PC-3 (cell line): ENCODE results near the gene NECTIN4.

ENCODE experiments used
- EZH2 ChIP-seq: fragments of 300-600 bp; sonication (generic); IDR thresholded peaks from one replicate; pipeline ENCODE4 v1.6.1; 2017; ENCODE audit warnings: antibody characterized with exemption, mild to moderate bottlenecking, low read length; ENCODE audit not compliant: unreplicated experiment
- EZH2phosphoT487 ChIP-seq: fragments of 300-600 bp; sonication (generic); IDR thresholded peaks from 2 replicates; pipeline ENCODE4 v1.6.1; 2018; ENCODE audit warnings: mild to moderate bottlenecking, antibody characterized with exemption, low read length, borderline replicate concordance
- TF ChIP-seq, protein P1 (sequence below): fragments of 300-600 bp; sonication (generic); conservative IDR thresholded peaks from 2 replicates; pipeline ENCODE4 v1.5.1; 2017; ENCODE audit warnings: antibody characterized with exemption, low read depth, mild to moderate bottlenecking, low read length

DNA sequence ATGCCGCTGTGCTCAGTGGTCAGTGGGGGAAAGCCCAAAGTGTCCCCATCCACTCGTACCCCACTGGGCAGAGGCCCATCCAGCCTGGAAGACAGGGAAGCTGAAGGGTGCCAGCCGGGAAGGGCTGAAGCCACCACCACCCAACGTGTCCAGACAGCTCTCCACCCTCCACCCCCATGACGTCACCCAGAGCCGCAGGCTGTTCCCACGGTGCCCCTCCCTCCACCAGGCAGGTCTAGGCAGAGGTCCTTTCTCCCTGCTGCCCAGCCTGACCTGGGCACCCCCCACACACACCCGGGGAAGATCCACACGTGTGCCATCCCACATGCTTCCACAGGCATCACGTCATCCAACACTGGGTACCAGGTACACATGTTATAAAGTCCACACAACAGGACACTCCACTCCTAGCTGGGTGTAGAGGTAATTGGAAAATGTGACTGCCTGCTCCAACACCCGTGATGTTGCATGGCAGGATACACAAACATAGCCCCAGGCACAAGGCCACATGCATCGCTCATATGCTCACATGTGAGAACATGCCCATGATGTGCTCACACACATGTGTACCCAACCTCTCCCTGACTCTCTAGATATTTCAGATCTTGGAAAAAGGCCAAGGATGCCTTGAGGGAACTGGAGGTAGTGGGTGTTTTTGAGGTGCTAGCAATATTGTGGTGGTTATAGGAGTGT lies 14.5 kb downstream of the NECTIN4 start:
- TF ChIP-seq, protein P1, sequence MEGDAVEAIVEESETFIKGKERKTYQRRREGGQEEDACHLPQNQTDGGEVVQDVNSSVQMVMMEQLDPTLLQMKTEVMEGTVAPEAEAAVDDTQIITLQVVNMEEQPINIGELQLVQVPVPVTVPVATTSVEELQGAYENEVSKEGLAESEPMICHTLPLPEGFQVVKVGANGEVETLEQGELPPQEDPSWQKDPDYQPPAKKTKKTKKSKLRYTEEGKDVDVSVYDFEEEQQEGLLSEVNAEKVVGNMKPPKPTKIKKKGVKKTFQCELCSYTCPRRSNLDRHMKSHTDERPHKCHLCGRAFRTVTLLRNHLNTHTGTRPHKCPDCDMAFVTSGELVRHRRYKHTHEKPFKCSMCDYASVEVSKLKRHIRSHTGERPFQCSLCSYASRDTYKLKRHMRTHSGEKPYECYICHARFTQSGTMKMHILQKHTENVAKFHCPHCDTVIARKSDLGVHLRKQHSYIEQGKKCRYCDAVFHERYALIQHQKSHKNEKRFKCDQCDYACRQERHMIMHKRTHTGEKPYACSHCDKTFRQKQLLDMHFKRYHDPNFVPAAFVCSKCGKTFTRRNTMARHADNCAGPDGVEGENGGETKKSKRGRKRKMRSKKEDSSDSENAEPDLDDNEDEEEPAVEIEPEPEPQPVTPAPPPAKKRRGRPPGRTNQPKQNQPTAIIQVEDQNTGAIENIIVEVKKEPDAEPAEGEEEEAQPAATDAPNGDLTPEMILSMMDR: no peak
- TF ChIP-seq EZH2 (no peak), EZH2phosphoT487 (no peak)
